ENCODE results near the gene MAN1A1.

The MAN1A1 gene

GRCh38 chr6:119142041-119142440 is 207.5 kb downstream of the MAN1A1 start:
- DNase-seq (ENCODE audit: low spot score), result no peak

DNA sequence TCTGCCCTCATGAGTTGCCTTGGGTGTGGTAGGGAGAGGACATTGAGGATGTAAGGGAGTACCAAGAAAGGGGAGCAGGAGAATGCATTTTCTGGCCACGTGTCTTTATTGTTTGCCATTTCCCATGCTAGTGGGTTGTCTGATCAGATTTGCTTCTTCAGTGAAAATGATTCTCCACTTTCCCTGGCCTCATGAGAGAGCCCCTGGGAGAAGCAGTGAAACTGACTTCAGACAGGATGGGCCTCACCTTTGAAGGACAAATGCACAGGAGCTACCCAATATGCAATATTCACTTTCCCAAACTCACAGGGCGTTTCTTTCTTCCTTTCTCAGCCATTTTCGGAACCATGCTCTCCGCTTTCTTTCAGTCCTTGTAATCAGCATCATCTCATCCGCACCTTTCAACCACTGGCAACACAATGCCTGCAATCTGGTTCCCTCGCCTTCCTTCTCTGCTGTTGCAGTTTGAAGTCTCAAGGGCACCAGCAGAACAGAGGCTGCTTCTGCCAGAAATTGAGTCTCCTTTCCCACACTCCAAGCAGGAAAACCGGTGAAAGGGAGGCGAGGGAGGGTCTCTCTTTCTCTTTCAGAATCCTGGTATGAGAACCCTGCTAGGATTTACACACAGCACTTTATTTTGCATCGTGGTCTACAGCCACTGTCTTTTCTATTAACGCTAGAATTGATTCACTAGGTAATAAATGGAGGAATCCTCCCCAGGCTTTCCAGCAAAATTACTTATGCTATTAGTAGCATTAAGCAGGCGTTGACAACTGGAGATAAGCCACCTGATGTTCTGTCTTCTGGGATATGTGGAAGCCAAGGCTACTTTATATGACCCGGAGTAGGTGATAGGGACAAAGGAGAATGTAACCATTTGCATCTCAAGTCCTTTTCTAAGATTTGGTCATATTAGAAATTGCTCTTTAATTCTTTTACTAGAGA is 209.1 kb downstream of the MAN1A1 start:
- no peak for DNase-seq (ENCODE audit: low spot score)

DNA sequence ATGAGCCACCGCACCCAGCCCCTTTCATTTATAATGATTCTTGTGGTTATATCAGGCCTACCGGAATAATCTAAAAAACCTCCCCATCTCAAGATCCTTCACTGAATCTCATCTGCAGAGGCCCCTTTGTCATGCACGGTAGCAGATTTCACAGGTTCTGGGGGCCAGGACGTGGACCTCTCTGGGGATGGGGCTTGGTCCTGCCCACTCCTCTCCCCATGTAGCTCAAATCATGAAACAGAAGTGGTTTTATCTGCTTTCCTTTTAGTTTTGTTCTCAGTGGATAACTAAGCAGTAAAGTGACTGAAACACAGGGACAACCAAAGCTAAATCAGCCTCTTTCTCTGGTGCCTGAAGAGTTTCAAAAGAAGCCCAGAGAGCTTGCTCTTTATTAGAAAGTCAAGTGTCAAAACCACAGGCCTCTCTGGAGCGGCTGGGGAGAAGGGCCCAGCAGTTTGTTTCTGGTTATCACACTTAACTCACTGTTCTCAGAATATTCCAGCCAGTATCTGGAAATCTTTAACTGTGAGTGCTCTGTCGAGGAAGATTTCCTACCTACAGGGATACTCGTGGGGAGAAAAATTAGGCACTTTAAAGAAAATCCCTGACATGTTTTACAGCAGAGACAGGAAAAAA is 210.5 kb downstream of the MAN1A1 start:
- no peak for DNase-seq (ENCODE audit: low spot score)

DNA sequence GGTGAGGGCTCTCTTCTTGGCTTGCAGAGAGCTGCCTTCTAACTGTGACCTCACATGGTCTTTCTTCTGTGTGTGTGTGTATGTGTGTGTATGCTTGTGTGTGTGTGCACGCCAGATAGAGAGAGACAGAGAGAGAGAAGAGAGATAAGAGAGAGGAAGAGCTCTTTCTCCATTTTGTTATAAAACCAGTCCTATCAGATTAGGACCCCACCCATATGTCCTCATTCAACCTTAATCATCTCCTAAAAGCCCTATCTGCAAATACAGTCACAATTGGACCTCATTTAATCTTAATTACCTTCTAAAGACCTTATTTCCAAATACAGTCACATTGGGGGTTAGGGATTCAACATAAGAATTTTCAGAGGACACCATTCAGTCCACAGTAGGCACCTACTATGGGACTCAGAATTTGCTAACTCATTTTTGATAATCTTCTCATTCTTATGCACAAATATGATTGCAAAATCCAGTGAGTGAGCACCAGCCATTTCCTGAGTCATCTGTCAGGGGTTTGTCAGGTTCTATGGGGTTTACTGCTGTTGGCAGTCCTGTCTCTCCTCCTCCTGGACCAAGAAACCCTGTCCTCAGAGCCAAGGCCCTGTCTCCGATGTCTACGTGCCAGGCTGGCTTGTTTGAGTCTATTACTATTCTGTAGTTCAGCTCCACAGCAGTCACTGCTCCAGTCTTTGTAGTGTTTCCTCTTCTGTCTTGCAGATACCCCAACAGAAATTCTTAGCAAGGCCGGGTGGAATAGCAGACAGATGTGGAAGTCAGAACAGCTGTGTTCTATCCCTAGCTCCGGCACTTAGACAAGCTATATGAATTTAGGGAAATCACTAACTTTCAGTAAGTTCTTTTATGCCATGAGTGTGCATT is 212.1 kb downstream of the MAN1A1 start:
- DNase-seq (ENCODE audit: low spot score), result no peak

- DNase-seq (ENCODE audit: low spot score), result no peak
These were observed 214.8 kb downstream of the MAN1A1 start for GRCh38 chr6:119134752-119135151.

- no peak for DNase-seq (ENCODE audit: low spot score)
These were observed 216.2 kb downstream of the MAN1A1 start for GRCh38 chr6:119133400-119133799.

DNA sequence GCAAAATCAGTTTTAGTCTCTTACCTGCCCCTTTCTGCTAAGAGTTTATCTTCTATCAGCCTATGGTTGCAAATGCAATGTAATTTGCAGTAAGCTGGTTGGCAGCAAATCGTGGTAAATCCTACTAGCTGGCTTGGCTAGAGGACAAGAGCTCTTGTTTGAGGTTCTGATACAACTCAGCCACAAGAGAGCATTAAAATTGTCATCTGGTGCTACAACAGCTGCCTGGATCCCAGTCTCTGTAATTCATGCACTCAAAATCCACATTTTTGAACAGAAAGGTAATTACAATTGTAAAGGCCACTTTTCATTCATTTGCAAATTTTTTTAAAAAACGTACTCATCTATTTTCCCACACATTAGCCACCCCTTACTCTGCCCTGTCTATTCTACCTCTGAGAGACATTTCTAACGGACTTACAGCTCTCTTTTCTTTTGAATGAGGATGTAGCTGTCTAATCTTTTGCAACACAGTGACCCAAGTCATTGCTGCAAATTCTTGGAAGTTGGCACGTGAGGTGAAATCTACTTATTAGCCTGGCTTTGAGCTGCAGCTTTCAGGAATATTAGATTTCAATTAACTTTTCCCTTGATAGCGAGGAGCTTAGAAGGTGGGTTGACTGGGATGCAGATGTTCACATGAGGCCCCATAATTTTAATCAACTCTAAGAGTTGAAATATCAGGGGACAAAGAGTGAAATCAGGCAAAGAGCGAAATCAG is 217.1 kb downstream of the MAN1A1 start:
- no peak for DNase-seq (ENCODE audit: low spot score)

DNA sequence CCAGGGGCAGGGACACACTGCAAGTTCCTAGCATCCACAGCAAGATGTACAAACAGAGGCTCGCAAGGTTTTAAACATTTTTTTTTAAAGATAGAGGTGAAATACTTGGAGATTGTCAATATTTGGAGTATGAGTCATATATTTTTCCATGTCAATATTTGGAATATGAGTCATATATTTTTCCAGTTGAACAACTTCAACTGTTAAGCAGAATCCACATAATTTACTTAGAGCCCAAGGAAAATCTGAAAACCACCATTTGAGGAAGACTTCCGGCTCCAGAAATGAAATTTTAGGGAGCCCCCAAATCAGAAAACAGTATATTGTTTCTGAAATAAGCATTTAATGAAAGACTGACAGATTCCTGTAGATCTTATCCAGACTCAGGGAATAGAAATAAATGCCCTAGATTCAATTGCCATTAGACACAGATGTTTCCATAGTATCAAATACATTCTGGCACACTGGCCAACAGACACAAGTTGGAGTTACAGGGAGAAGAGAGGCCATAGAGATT is 219.5 kb downstream of the MAN1A1 start:
- DNase-seq (ENCODE audit: low spot score), result no peak

DNA sequence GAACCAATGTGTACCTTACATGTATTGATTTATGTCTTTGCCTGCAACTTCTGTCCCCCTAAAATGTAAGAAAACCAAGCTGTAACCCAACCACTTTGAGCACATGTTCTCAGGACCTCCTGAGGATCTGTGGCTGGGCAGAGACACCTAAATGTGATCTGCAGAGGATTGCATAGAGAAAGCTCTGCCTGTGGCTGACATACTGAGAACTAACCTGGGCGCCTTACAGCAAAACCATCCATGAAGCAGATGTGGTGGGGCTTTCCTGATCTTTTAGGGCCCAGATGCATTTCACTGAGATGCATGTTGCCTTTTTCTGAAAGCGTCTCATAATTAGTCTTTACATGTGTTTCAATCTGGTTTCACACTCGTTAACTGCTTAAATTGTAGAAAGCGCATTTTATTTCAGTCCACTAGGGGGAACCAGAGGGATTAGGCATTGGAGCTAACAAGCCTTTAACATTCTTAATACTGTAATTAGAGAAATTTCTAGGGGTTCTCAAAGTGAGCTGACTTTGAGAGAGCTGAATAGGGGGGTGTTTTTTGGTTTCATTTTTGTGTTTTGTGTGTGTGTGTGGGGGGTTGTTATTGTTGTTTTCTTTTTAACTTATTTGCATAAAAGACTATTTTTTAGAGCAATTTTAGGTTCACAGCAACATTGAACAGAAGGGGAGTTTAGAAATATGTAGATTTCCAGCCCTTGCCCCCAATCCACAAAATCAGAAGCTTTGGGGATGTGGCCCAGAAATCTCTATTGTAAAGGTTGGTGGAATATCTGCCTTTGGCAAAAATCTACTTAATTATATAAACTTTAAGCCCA is 220.2 kb downstream of the MAN1A1 start:
- peak; percentile 82 for DNase-seq (ENCODE audit: low spot score)

DNA sequence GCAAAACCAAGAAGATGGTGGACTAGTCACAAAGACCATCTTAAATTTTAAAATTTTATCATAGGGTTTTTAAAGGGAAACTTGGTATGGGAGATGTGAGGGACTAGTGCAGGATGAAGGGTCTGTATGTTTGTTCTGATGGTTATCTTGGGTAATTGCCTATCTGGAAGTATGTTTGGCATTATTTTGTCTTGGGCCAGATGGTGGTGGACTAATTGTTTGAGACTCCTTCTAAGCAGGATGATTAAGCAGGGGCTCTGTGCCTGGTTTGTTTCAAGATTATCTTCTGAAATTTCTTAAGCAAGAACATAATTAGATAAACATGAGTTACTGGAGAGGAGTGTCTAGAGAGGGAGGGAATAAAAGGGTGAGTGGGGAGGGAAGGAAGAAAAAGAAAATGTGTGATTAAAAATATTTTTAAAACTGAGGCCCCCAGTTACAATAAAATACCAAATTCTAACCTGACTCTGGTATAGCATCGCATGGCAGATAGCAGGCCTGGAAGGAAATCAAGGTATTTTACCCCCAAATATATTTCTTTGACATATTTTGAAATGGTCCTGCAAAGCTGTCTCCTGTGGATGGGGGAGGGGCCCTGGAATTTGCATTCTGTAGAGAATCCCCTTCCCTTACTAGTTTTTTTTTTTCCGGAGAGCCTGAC is 221.2 kb downstream of the MAN1A1 start:
- DNase-seq (ENCODE audit: low spot score), result no peak

DNA sequence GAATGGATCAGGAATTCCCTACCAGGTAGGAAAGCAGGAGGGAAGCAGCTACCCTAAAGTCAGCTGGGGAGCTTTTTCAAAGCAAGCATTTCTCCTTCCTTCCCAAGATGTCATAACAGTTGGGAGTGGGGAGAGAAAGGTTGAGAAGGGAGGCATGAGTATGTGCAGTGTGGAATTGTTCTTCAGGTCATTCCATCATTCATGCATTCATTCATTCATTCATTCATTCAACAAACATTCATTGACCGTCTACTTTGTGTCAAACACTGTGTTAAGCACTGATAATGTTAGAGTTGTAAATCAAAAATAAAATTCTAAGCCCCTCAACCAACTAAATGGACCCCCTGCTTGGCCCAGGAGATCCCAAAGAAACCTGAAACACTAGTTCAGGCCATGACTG is 221.9 kb downstream of the MAN1A1 start:
- no peak for DNase-seq (ENCODE audit: low spot score)
